Mesothelial cell of epicardium (in vitro differentiated cells): ENCODE results near the gene MTMR3. TPM values are rescaled to one million over a fixed set of nuclear protein-coding genes. Genes with fewer than 3 reads are reported as not detected.

Experiments used
- DNase-seq, 2 experiments: peaks; one replicate each; pipeline ENCODE4 v3.0.0; 2021; ENCODE audit warnings: low spot score in 2 of 2; ENCODE audit not compliant: unreplicated experiment in 2 of 2
- H3K27ac Mint-ChIP-seq: 2 replicates; pipeline ENCODE4 v1.8.0; 2021; ENCODE audit warnings: mixed read lengths
- H3K27me3 Mint-ChIP-seq: 2 replicates; pipeline ENCODE4 v1.8.0; 2021; ENCODE audit warnings: low read depth, mixed read lengths
- H3K36me3 Mint-ChIP-seq: 2 replicates; pipeline ENCODE4 v1.8.0; 2021; ENCODE audit warnings: mixed read lengths
- H3K4me1 Mint-ChIP-seq: 2 replicates; pipeline ENCODE4 v1.8.0; 2021; ENCODE audit warnings: mixed read lengths
- H3K4me3 Mint-ChIP-seq: 2 replicates; pipeline ENCODE4 v1.8.0; 2021; ENCODE audit warnings: mild to moderate bottlenecking, moderate library complexity, mixed read lengths
- H3K9me3 Mint-ChIP-seq: 2 replicates; pipeline ENCODE4 v1.8.0; 2021; ENCODE audit warnings: mixed read lengths
- CTCF ChIP-seq: fragments of 200-600 bp; sonication (generic); IDR thresholded peaks from one replicate; pipeline ENCODE4 v1.5.0; 2021; ENCODE audit warnings: antibody characterized with exemption; ENCODE audit not compliant: unreplicated experiment
- total RNA-seq: library from RNA; stranded (reverse); gene quantifications from 3 replicates; pipeline ENCODE4 v1.2.1, GENCODE V29; 2021

The MTMR3 gene
- total RNA-seq, 1 donor from 2014 or later, result 58.7 TPM

- Mint-ChIP-seq H3K4me3 (no peak overlapping the region), H3K36me3 (peaks cover 60% of the 10 kb centered on the region), H3K27me3 (no peaks in the 10 kb centered on the region), H3K9me3 (no peaks in the 10 kb centered on the region), H3K4me1 (no peaks in the 10 kb centered on the region), H3K27ac (no peak overlapping the region)
- DNase-seq, result no peak
- TF ChIP-seq CTCF, result no peak
Observed at GRCh38 chr22:30023099-30023660, 140.2 kb downstream of the MTMR3 start.

- TF ChIP-seq CTCF, result no peak
- Mint-ChIP-seq H3K36me3 (peaks cover 61% of the 10 kb centered on the region), H3K4me1 (no peaks in the 10 kb centered on the region), H3K9me3 (no peaks in the 10 kb centered on the region), H3K27ac (no peak overlapping the region), H3K27me3 (no peaks in the 10 kb centered on the region), H3K4me3 (no peak overlapping the region)
- DNase-seq, result no peak
Observed at GRCh38 chr22:30024231-30024630, 141.3 kb downstream of the MTMR3 start.

- Mint-ChIP-seq H3K36me3 (peaks cover 56% of the 10 kb centered on the region), H3K9me3 (no peaks in the 10 kb centered on the region)
Observed at GRCh38 chr22:30025221-30025620, 142.2 kb downstream of the MTMR3 start.

GRCh38 chr22:30026756-30027155 is 143.8 kb downstream of the MTMR3 start:
- Mint-ChIP-seq H3K4me3 (no peak overlapping the region), H3K36me3 (peaks cover 46% of the 10 kb centered on the region), H3K4me1 (peaks cover 4% of the 10 kb centered on the region), H3K27me3 (no peaks in the 10 kb centered on the region), H3K9me3 (no peaks in the 10 kb centered on the region), H3K27ac (no peak overlapping the region)
- TF ChIP-seq CTCF, result no peak
- DNase-seq, result no peak

More at GRCh38 chr22:30025221-30025620, 142.2 kb downstream of the MTMR3 start:
- H3K4me1 Mint-ChIP-seq, result no peaks in the 10 kb centered on the region
- H3K27me3 Mint-ChIP-seq, result no peaks in the 10 kb centered on the region
- H3K27ac Mint-ChIP-seq, result no peak overlapping the region
- DNase-seq, result no peak
- no peak for TF ChIP-seq CTCF
- no peak overlapping the region for H3K4me3 Mint-ChIP-seq

GRCh38 chr22:30027169-30027568 is 144.2 kb downstream of the MTMR3 start:
- Mint-ChIP-seq H3K36me3 (peaks cover 43% of the 10 kb centered on the region), H3K27me3 (no peaks in the 10 kb centered on the region), H3K4me1 (peaks cover 6% of the 10 kb centered on the region), H3K27ac (no peak overlapping the region), H3K4me3 (no peak overlapping the region), H3K9me3 (no peaks in the 10 kb centered on the region)
- no peak for DNase-seq
- TF ChIP-seq CTCF, result no peak

GRCh38 chr22:30027791-30028190 is 144.8 kb downstream of the MTMR3 start:
- DNase-seq, result no peak
- Mint-ChIP-seq H3K27ac (no peak overlapping the region), H3K36me3 (peaks cover 41% of the 10 kb centered on the region), H3K4me3 (no peak overlapping the region), H3K9me3 (no peaks in the 10 kb centered on the region), H3K4me1 (peaks cover 12% of the 10 kb centered on the region), H3K27me3 (no peaks in the 10 kb centered on the region)
- no peak for TF ChIP-seq CTCF
